Trophoblast cell (in vitro differentiated cells and primary cell): ENCODE data around the gene AGXT2.
"Not testable (repeated sequence)": the region's sequence is repeated elsewhere in the genome, so short reads cannot be mapped to it uniquely, and the experiment has no call there.

ENCODE experiments used
- DNase-seq, 2 donors: peaks; one replicate each; pipeline ENCODE4 v3.0.0-alpha.2; 2016
- H2AFZ ChIP-seq: 2 replicates; pipeline ENCODE4 v1.6.1; 2013; ENCODE audit warnings: low read length, moderate library complexity, mild to moderate bottlenecking; ENCODE audit not compliant: insufficient read depth, poor library complexity
- H2AK5ac ChIP-seq: 2 replicates; pipeline ENCODE4 v1.6.1; 2013; ENCODE audit warnings: mild to moderate bottlenecking, low read length
- H2BK120ac ChIP-seq: 2 replicates; pipeline ENCODE4 v1.6.1; 2013; ENCODE audit warnings: low read length, mild to moderate bottlenecking, moderate library complexity; ENCODE audit not compliant: insufficient read depth, poor library complexity
- H2BK12ac ChIP-seq: 2 replicates; pipeline ENCODE4 v1.6.1; 2013; ENCODE audit warnings: mild to moderate bottlenecking, low read length, moderate library complexity
- H2BK5ac ChIP-seq: 2 replicates; pipeline ENCODE4 v1.6.1; 2013; ENCODE audit warnings: low read length, low read depth, moderate library complexity, mild to moderate bottlenecking; ENCODE audit not compliant: poor library complexity
- H3K14ac ChIP-seq: 2 replicates; pipeline ENCODE4 v1.6.1; 2013; ENCODE audit warnings: mild to moderate bottlenecking, low read length
- H3K18ac ChIP-seq: 2 replicates; pipeline ENCODE4 v1.6.1; 2013; ENCODE audit warnings: mild to moderate bottlenecking, low read length
- H3K23ac ChIP-seq: 2 replicates; pipeline ENCODE4 v1.6.1; 2013; ENCODE audit warnings: low read length
- H3K27ac ChIP-seq: 2 replicates; pipeline ENCODE4 v1.5.1; 2013; ENCODE audit warnings: low read depth, mild to moderate bottlenecking, inconsistent platforms, low read length, moderate library complexity
- H3K27me3 ChIP-seq: 2 replicates; pipeline ENCODE4 v1.6.1; 2013; ENCODE audit warnings: inconsistent platforms, mild to moderate bottlenecking, low read length, moderate library complexity; ENCODE audit not compliant: insufficient read depth
- H3K36me3 ChIP-seq, 2 experiments: 1 replicate in 1 of 2; 2 replicates in 1 of 2; pipeline ENCODE4 v1.6.1; 2013; ENCODE audit warnings: low read length in 2 of 2, mild to moderate bottlenecking in 2 of 2, moderate library complexity in 1 of 2; ENCODE audit not compliant: insufficient read depth in 2 of 2, control insufficient read depth in 1 of 2
- H3K4ac ChIP-seq: 2 replicates; pipeline ENCODE4 v1.6.1; 2013; ENCODE audit warnings: low read depth, mild to moderate bottlenecking, low read length, moderate library complexity
- H3K4me1 ChIP-seq, 2 experiments: 1 replicate in 1 of 2; 2 replicates in 1 of 2; pipeline ENCODE4 v1.6.1; 2013; ENCODE audit warnings: low read length in 2 of 2, mild to moderate bottlenecking in 2 of 2, moderate library complexity in 1 of 2; ENCODE audit not compliant: insufficient read depth in 2 of 2, control insufficient read depth in 1 of 2
- H3K4me2 ChIP-seq: 2 replicates; pipeline ENCODE4 v1.6.1; 2013; ENCODE audit warnings: inconsistent platforms, mild to moderate bottlenecking, low read length, moderate library complexity
- H3K4me3 ChIP-seq: 2 replicates; pipeline ENCODE4 v1.5.1; 2013; ENCODE audit warnings: mild to moderate bottlenecking, low read depth, low read length, inconsistent platforms
- H3K79me1 ChIP-seq: one replicate; pipeline ENCODE4 v1.6.1; 2013; ENCODE audit warnings: low read length
- H3K79me2 ChIP-seq: 2 replicates; pipeline ENCODE4 v1.6.1; 2013; ENCODE audit warnings: low read length, mild to moderate bottlenecking; ENCODE audit not compliant: control insufficient read depth, insufficient read depth, poor library complexity
- H3K9ac ChIP-seq: 2 replicates; pipeline ENCODE4 v1.6.1; 2013; ENCODE audit warnings: mild to moderate bottlenecking, low read length
- H3K9me3 ChIP-seq: 2 replicates; pipeline ENCODE4 v1.6.1; 2013; ENCODE audit warnings: low read depth, mild to moderate bottlenecking, control low read depth, inconsistent platforms, low read length; ENCODE audit not compliant: insufficient read depth
- H4K12ac ChIP-seq: 2 replicates; pipeline ENCODE4 v1.6.1; 2013; ENCODE audit warnings: low read depth, mild to moderate bottlenecking, low read length, moderate library complexity
- H4K8ac ChIP-seq: 2 replicates; pipeline ENCODE4 v1.6.1; 2013; ENCODE audit warnings: low read depth, mild to moderate bottlenecking, low read length, moderate library complexity
- H4K91ac ChIP-seq: one replicate; pipeline ENCODE4 v1.6.1; 2013; ENCODE audit warnings: low read depth, mild to moderate bottlenecking, low read length, moderate library complexity
- WGBS: extraction: QIAGEN DNeasy Blood & Tissue Kit; methylation state at CpG from one replicate; pipeline ENCODE4 v1.1.7; 2013; ENCODE audit warnings: missing lambda C conversion rate; ENCODE audit not compliant: insufficient read length, insufficient coverage; ENCODE audit errors: extremely low coverage; 5-methylcytosine and 5-hydroxymethylcytosine counted together

AGXT2 gene

DNA sequence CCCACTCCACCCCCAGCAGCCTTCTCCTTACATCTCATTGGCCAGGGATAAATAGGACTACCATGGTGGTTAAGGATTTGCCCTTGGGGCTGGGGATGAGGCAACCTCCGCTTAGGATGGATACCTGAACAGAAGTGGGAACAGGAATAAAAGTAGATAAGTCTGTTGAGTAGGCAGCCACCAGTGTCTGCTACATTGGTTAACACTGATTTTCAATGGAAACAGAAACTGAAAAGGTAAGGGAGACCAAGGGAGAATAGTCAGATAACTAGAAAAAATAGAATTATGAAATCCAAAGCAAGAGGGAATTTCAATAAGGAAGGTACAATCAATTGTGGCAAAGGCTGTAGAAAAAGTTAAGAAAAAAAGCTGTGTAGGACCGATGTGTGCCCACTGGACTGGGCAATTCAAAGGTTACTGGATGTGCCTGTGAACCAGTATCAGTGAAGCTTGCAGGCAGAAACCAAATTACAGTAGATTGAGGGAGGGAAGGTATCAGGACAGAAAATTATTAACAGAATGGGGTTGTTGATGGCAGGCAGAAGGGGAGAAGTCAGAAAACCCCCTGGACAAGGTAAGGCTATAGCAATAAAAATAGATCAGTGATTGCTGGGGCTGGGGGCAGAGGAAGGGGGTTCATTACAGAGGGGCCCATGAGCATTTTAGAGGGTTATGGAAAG lies 69.7 kb downstream of the AGXT2 start:
- Histone ChIP-seq H4K12ac (no peak overlapping the region), H3K9me3 (peaks cover 2% of the 10 kb centered on the region), H2BK5ac (no peak overlapping the region), H4K91ac (no peak overlapping the region), H4K8ac (no peak overlapping the region), H3K27me3 (no peaks in the 10 kb centered on the region), H3K79me2 (no peaks in the 10 kb centered on the region), H3K79me1 (no peaks in the 10 kb centered on the region), H3K4me3 (no peak overlapping the region), H3K27ac (no peak overlapping the region), H3K14ac (no peak overlapping the region), H2BK120ac (no peak overlapping the region), H3K9ac (no peak overlapping the region), H2AK5ac (no peak overlapping the region), H3K4ac (no peak overlapping the region), H3K23ac (no peak overlapping the region), H3K36me3 (no peaks in the 10 kb centered on the region), H2BK12ac (no peak overlapping the region), H2AFZ (no peak overlapping the region), H3K4me2 (no peak overlapping the region), H3K4me1 (peaks cover 7 to 9% of the 10 kb centered on the region in 2 experiments), H3K18ac (no peak overlapping the region)
- WGBS = no CpG with 5 or more reads among the region's 2 CpGs
- no peak for DNase-seq

DNA sequence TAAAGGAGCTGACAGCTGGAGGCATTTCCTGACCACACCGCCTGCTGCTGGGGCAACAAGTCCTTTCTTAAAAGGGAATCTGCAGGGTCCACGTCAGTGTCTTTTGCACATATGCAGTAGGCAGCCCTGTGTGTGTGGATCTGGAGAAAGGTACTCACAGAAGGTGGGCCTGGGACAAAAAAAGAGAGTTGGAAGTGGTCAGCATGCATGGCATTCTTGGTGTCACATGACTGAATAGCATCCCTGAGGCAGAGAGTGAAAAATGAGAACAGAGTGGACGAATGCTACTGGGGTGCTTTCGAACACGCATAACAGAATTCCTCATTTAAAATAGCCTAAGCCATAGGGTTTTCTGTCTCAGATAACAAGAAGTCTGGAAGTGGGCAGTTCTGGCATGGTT lies 71.4 kb downstream of the AGXT2 start:
- H3K9me3 ChIP-seq = peaks cover 2% of the 10 kb centered on the region
- DNase-seq = peak; percentile 3 to 16
- H3K27ac ChIP-seq = no peak overlapping the region
- no peaks in the 10 kb centered on the region for H3K79me2 ChIP-seq
- H2BK5ac ChIP-seq = no peak overlapping the region
- no peaks in the 10 kb centered on the region for H3K79me1 ChIP-seq
- peaks cover 7 to 9% of the 10 kb centered on the region in 2 experiments for H3K4me1 ChIP-seq
- H2BK12ac ChIP-seq = no peak overlapping the region
- no peak overlapping the region for H3K14ac ChIP-seq
- no peak overlapping the region for H3K23ac ChIP-seq
- no peak overlapping the region for H3K4me3 ChIP-seq
- no peaks in the 10 kb centered on the region for H3K36me3 ChIP-seq
- WGBS = no CpG with 5 or more reads among the region's 5 CpGs
- H4K8ac ChIP-seq = no peak overlapping the region
- H4K91ac ChIP-seq = no peak overlapping the region
- no peak overlapping the region for H2AFZ ChIP-seq
- H2AK5ac ChIP-seq = no peak overlapping the region
- H3K27me3 ChIP-seq = no peaks in the 10 kb centered on the region
- no peak overlapping the region for H4K12ac ChIP-seq
- H3K9ac ChIP-seq = no peak overlapping the region
- H2BK120ac ChIP-seq = no peak overlapping the region
- no peak overlapping the region for H3K4ac ChIP-seq
- no peak overlapping the region for H3K18ac ChIP-seq
- no peak overlapping the region for H3K4me2 ChIP-seq

DNA sequence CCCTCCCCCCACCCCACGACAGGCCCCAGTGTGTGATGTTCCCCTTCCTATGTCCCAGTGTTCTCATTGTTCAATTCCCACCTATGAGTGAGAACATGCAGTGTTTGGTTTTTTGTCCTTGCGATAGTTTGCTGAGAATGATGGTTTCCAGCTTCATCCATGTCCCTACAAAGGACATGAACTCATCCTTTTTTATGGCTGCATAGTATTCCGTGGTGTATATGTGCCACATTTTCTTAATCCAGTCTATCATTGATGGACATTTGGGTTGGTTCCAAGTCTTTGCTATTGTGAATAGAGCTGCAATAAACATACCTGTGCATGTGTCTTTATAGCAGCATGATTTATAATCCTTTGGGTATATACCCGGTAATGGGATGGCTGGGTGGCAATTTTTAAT lies 76.1 kb downstream of the AGXT2 start:
- H3K36me3 ChIP-seq, H3K18ac ChIP-seq, H4K8ac ChIP-seq, H2BK5ac ChIP-seq, H2BK12ac ChIP-seq, H3K14ac ChIP-seq, H3K27me3 ChIP-seq, H3K4me2 ChIP-seq, H4K91ac ChIP-seq, H2AFZ ChIP-seq, H3K79me1 ChIP-seq, H3K9ac ChIP-seq, H3K23ac ChIP-seq, H2BK120ac ChIP-seq, H3K9me3 ChIP-seq, H3K4ac ChIP-seq, H3K27ac ChIP-seq, H2AK5ac ChIP-seq, H3K4me1 ChIP-seq, H3K79me2 ChIP-seq, H4K12ac ChIP-seq, DNase-seq, H3K4me3 ChIP-seq: not testable (repeated sequence)
- no CpG with 5 or more reads among the region's 4 CpGs for WGBS

DNA sequence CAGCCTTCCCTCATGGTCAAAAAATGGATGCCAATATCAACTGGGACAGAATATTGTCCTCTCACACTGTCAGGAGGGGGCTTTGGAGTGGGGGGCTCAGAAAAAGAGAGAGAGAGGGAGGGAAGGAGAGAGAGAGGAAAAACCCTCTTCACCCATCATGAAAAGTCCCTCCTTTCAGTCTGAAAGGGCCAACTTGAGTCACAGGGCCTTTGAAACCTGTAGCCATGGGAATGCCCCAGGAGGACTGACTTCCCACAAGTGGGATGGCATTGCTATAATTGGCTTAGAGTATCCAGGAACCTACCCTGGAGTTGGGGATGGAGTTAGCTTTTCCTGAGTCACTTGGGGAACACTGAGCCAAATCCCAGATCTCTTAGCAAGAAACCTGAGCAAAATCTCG lies 77.2 kb downstream of the AGXT2 start:
- Histone ChIP-seq H3K27ac (no peak overlapping the region), H3K18ac (no peak overlapping the region), H2AK5ac (no peak overlapping the region), H2AFZ (no peak overlapping the region), H4K12ac (no peak overlapping the region), H2BK120ac (no peak overlapping the region), H3K79me1 (no peaks in the 10 kb centered on the region), H2BK5ac (no peak overlapping the region), H3K36me3 (peaks cover 0 to 3% of the 10 kb centered on the region in 2 experiments), H3K9ac (no peak overlapping the region), H3K4me1 (no peaks in the 10 kb centered on the region), H3K14ac (no peak overlapping the region), H3K4me2 (no peak overlapping the region), H3K4me3 (no peak overlapping the region), H4K8ac (no peak overlapping the region), H2BK12ac (no peak overlapping the region), H3K4ac (no peak overlapping the region), H3K9me3 (no peaks in the 10 kb centered on the region), H4K91ac (no peak overlapping the region), H3K27me3 (no peaks in the 10 kb centered on the region), H3K23ac (no peak overlapping the region), H3K79me2 (no peaks in the 10 kb centered on the region)
- WGBS = no CpG with 5 or more reads among the region's 1 CpG
- no peak for DNase-seq
